GM21529 (cell line): ENCODE measurements around the gene EIF4G1.
A peak's percentile ranks its signal among the peaks of the same experiment; 100 is the strongest.

ENCODE experiments used
- ATAC-seq: cut with Tn5 transposase; IDR thresholded peaks from one replicate; pipeline ENCODE4 v1.9.1; 2021; ENCODE audit not compliant: unreplicated experiment

EIF4G1 gene

GRCh38 chr3:184349563-184350470, 35.4 kb downstream of the EIF4G1 start:
- no peak for ATAC-seq

- ATAC-seq: no peak
These were observed 36.2 kb downstream of the EIF4G1 start for GRCh38 chr3:184350618-184351017.

- no peak for ATAC-seq
These were observed 37.2 kb downstream of the EIF4G1 start for GRCh38 chr3:184351511-184352148.

GRCh38 chr3:184352149-184352785, 37.9 kb downstream of the EIF4G1 start:
- ATAC-seq: no peak

GRCh38 chr3:184352897-184353545, 38.6 kb downstream of the EIF4G1 start:
- no peak for ATAC-seq

GRCh38 chr3:184353546-184353941, 39.1 kb downstream of the EIF4G1 start:
- no peak for ATAC-seq

GRCh38 chr3:184354121-184354728, 39.8 kb downstream of the EIF4G1 start:
- ATAC-seq: no peak

- ATAC-seq: no peak
These were observed 40.3 kb downstream of the EIF4G1 start for GRCh38 chr3:184354754-184355153.

GRCh38 chr3:184355261-184356040, 41.0 kb downstream of the EIF4G1 start:
- ATAC-seq: no peak

GRCh38 chr3:184357248-184358123, 43.1 kb downstream of the EIF4G1 start:
- no peak for ATAC-seq

- ATAC-seq: no peak
These were observed 43.8 kb downstream of the EIF4G1 start for GRCh38 chr3:184358124-184358767.

GRCh38 chr3:184358921-184359350, 44.5 kb downstream of the EIF4G1 start:
- no peak for ATAC-seq

- ATAC-seq: no peak
These were observed 45.2 kb downstream of the EIF4G1 start for GRCh38 chr3:184359610-184360009.

- no peak for ATAC-seq
These were observed 45.9 kb downstream of the EIF4G1 start for GRCh38 chr3:184360070-184360928.

GRCh38 chr3:184360929-184361531, 46.6 kb downstream of the EIF4G1 start:
- ATAC-seq: peak; percentile 2

- ATAC-seq: peak; percentile 42
These were observed 47.1 kb downstream of the EIF4G1 start, which contains the start of the genes CLCN2 and POLR2H for GRCh38 chr3:184361532-184361931. TSS of gene CLCN2 (minus strand) at chr3:184361605. CDS start at chr3:184361479, 126 bp downstream. TSS of gene POLR2H (plus strand) at chr3:184361710. CDS start at chr3:184363493, 1,783 bp downstream.
